BLaER1 (cell line): ENCODE results near the gene ITPKB.
A peak's percentile ranks its signal among the peaks of the same experiment; 100 is the strongest.

Experiments
- H3K27ac ChIP-seq: shearing (Covaris generic); formaldehyde crosslinking; 2 replicates; pipeline ENCODE4 v1.8.1; 2022
- H3K27me3 ChIP-seq: shearing (Covaris generic); formaldehyde crosslinking; 2 replicates; pipeline ENCODE4 v1.8.1; 2022
- H3K36me3 ChIP-seq: shearing (Covaris generic); formaldehyde crosslinking; 2 replicates; pipeline ENCODE4 v1.8.1; 2022
- H3K4me1 ChIP-seq: shearing (Covaris generic); formaldehyde crosslinking; 2 replicates; pipeline ENCODE4 v1.8.1; 2022
- H3K4me2 ChIP-seq: shearing (Covaris generic); formaldehyde crosslinking; 2 replicates; pipeline ENCODE4 v1.8.1; 2022
- H3K4me3 ChIP-seq: shearing (Covaris generic); formaldehyde crosslinking; 2 replicates; pipeline ENCODE4 v1.8.1; 2022
- H3K9ac ChIP-seq: shearing (Covaris generic); formaldehyde crosslinking; 2 replicates; pipeline ENCODE4 v1.8.1; 2022
- H3K9me3 ChIP-seq: shearing (Covaris generic); formaldehyde crosslinking; 2 replicates; pipeline ENCODE4 v1.8.1; 2022
- H4K20me1 ChIP-seq: shearing (Covaris generic); formaldehyde crosslinking; 2 replicates; pipeline ENCODE4 v1.8.1; 2022
- Cebpa-rat ChIP-seq: shearing (Covaris generic); IDR thresholded peaks from 2 replicates; pipeline ENCODE4 v1.8.1; 2022

ITPKB gene

GRCh38 chr1:226679853-226680516, 59.1 kb downstream of the ITPKB start:
- no peaks in the 10 kb centered on the region for H3K27me3 ChIP-seq
- peak overlapping the region; percentile 79 for H3K27ac ChIP-seq
- peak overlapping the region; percentile 63 for H3K4me3 ChIP-seq
- H3K9me3 ChIP-seq, result no peaks in the 10 kb centered on the region
- H4K20me1 ChIP-seq, result peaks cover 86% of the 10 kb centered on the region
- peaks cover 99% of the 10 kb centered on the region for H3K4me1 ChIP-seq
- peak overlapping the region; percentile 94 for H3K4me2 ChIP-seq
- no peak for TF ChIP-seq Cebpa-rat
- H3K36me3 ChIP-seq, result peaks cover 18% of the 10 kb centered on the region
- peak overlapping the region; percentile 75 for H3K9ac ChIP-seq

GRCh38 chr1:226679262-226679661, 59.8 kb downstream of the ITPKB start:
- peaks cover 86% of the 10 kb centered on the region for H4K20me1 ChIP-seq
- H3K4me3 ChIP-seq, result no peak overlapping the region
- peaks cover 98% of the 10 kb centered on the region for H3K4me1 ChIP-seq
- no peak for TF ChIP-seq Cebpa-rat
- no peaks in the 10 kb centered on the region for H3K27me3 ChIP-seq
- no peak overlapping the region for H3K27ac ChIP-seq
- H3K36me3 ChIP-seq, result peaks cover 11% of the 10 kb centered on the region; the same call in 1 of the 2 replicates
- no peaks in the 10 kb centered on the region for H3K9me3 ChIP-seq
- H3K4me2 ChIP-seq, result peak overlapping the region; percentile 94
- H3K9ac ChIP-seq, result no peak overlapping the region; the same call in 1 of the 2 replicates

DNA sequence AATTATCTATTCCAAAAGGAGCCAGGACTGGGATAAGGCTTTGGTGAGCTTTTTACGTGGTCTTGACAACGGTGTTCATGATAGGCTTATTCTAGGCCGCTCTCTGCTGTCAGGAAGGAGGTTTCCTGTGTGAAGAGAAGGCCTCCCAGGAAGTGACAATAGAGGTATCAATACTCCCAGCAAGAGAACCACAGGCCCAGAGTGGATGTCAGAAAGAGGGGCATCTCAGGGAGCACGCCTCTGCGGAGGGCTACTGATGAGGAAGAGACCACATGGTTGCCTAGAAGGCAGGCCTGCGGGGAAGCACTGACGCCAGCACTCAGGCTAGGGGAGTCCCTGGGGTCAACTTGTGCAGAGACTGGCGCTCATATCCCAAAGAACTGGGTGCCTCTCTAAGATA, 60.4 kb downstream of the ITPKB start:
- Histone ChIP-seq H3K27me3 (no peaks in the 10 kb centered on the region), H3K4me2 (peak overlapping the region; percentile 94)

GRCh38 chr1:226678251-226678650, 60.8 kb downstream of the ITPKB start:
- H3K27ac ChIP-seq, result peak overlapping the region; percentile 35; the same call in 1 of the 2 replicates
- TF ChIP-seq Cebpa-rat, result no peak
- peaks cover 90% of the 10 kb centered on the region for H4K20me1 ChIP-seq
- H3K36me3 ChIP-seq, result peaks cover 8% of the 10 kb centered on the region; the same call in 1 of the 2 replicates
- H3K9me3 ChIP-seq, result no peaks in the 10 kb centered on the region
- H3K9ac ChIP-seq, result peak overlapping the region; percentile 15; the same call in 1 of the 2 replicates
- no peaks in the 10 kb centered on the region for H3K27me3 ChIP-seq
- peaks cover 98% of the 10 kb centered on the region for H3K4me1 ChIP-seq
- H3K4me2 ChIP-seq, result peak overlapping the region; percentile 94
- no peak overlapping the region for H3K4me3 ChIP-seq

More for the DNA sequence above, 60.4 kb downstream of the ITPKB start:
- no peak for TF ChIP-seq Cebpa-rat
- Histone ChIP-seq H3K27ac (peak overlapping the region; percentile 35; the same call in 1 of the 2 replicates), H3K36me3 (peaks cover 8% of the 10 kb centered on the region; the same call in 1 of the 2 replicates), H3K4me1 (peaks cover 98% of the 10 kb centered on the region), H4K20me1 (peaks cover 86% of the 10 kb centered on the region), H3K4me3 (no peak overlapping the region), H3K9me3 (no peaks in the 10 kb centered on the region), H3K9ac (peak overlapping the region; percentile 15; the same call in 1 of the 2 replicates)

DNA sequence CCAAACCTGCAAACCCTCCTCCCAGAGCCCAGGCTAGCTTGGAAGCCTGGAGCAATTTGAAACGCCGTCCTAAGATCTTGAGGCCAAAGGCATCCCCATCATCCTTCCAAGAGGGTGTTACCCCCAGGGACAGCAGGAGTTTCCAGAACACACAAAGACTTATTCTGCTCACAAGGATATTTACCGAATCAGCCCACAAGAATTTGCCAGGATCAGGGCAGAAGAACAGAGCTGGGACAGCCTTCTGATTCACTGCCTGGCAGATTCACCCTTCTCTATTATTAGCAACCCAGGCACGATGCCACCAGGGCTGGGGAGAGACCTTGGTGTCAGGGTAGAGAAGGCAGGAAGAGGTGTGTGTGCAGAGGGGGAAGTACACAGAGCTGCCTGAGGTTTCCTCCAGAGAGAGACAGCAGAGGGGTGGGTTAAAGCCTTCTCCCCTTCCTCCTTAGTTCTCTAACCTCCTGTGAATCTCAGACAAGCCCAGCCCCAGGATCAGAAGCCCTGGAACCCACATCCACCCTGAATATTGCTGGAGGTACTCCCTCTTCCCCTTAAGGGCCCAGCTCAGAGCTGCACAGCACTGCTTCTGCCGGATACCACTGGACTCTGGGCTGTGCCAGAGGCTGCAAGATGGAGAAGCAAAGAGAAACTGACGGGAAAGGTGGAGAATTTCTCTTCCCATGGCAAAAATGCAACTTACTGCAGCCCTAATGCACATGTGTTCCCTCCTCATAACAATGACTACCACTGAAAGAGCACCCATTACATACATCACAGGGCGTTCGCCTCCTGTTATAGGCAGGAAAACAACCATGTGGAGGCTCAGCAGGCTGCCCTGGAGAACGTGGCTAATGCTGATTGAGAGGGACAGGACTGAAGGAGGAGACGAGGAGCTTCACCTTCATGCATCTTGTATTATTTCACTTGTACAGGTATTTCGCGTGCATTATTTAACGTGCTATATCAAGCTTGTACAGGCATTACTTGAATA, 61.8 kb downstream of the ITPKB start:
- Histone ChIP-seq H3K4me3 (peak overlapping the region; percentile 44; the same call in 1 of the 2 replicates), H3K36me3 (peaks cover under 1% of the 10 kb centered on the region; the same call in 1 of the 2 replicates), H3K4me2 (peak overlapping the region; percentile 94), H3K9ac (peak overlapping the region; percentile 60), H3K4me1 (peaks cover 98% of the 10 kb centered on the region), H4K20me1 (peaks cover 90% of the 10 kb centered on the region), H3K9me3 (no peaks in the 10 kb centered on the region), H3K27me3 (no peaks in the 10 kb centered on the region), H3K27ac (peak overlapping the region; percentile 62)
- no peak for TF ChIP-seq Cebpa-rat

- Histone ChIP-seq H3K27me3 (no peaks in the 10 kb centered on the region), H3K4me2 (peak overlapping the region; percentile 94), H3K27ac (peak overlapping the region; percentile 62), H3K36me3 (peaks cover 7% of the 10 kb centered on the region), H3K4me1 (peaks cover 98% of the 10 kb centered on the region), H3K4me3 (no peak overlapping the region), H3K9ac (no peak overlapping the region), H3K9me3 (no peaks in the 10 kb centered on the region), H4K20me1 (peaks cover 87% of the 10 kb centered on the region)
- no peak for TF ChIP-seq Cebpa-rat
These were observed 62.7 kb downstream of the ITPKB start for GRCh38 chr1:226676381-226676780.

DNA sequence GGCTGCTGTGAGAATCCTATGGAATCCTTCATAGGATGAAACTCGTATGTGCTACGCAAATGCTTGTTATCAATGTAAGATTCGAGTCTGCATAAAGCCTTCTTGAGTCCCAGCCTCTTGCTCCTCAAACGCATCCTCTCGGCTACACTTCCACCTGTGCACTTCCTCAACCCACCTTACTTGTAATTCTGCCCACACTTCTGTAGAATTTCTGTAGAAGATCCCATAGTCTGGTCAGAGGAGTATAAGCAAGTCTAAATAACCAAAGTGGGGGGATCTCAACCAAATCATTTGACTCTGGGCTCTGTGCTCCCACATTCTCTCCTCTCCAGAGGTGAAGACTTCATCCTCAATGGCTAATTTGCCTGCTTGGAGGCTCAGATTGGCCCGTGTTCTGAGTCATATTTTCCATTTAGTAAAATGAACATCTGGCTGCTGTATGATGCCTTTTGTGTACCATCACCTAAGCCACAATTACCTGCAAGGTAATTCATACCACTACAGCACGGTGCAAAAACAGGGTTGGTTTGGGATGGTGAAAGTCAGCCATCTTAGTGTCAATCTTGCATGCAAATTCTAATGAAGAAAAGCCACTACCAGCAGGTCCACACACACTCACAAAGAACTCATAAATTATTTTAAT, 63.2 kb downstream of the ITPKB start:
- H3K27me3 ChIP-seq, result no peaks in the 10 kb centered on the region
- peak overlapping the region; percentile 11; the same call in 1 of the 2 replicates for H3K9ac ChIP-seq
- H3K4me2 ChIP-seq, result peak overlapping the region; percentile 94
- H3K4me1 ChIP-seq, result peaks cover 98% of the 10 kb centered on the region
- no peak for TF ChIP-seq Cebpa-rat
- peak overlapping the region; percentile 72; the same call in 1 of the 2 replicates for H3K27ac ChIP-seq
- no peaks in the 10 kb centered on the region for H3K9me3 ChIP-seq
- peaks cover 87% of the 10 kb centered on the region for H4K20me1 ChIP-seq
- H3K36me3 ChIP-seq, result peaks cover 13% of the 10 kb centered on the region
- H3K4me3 ChIP-seq, result peak overlapping the region; percentile 51; the same call in 1 of the 2 replicates

DNA sequence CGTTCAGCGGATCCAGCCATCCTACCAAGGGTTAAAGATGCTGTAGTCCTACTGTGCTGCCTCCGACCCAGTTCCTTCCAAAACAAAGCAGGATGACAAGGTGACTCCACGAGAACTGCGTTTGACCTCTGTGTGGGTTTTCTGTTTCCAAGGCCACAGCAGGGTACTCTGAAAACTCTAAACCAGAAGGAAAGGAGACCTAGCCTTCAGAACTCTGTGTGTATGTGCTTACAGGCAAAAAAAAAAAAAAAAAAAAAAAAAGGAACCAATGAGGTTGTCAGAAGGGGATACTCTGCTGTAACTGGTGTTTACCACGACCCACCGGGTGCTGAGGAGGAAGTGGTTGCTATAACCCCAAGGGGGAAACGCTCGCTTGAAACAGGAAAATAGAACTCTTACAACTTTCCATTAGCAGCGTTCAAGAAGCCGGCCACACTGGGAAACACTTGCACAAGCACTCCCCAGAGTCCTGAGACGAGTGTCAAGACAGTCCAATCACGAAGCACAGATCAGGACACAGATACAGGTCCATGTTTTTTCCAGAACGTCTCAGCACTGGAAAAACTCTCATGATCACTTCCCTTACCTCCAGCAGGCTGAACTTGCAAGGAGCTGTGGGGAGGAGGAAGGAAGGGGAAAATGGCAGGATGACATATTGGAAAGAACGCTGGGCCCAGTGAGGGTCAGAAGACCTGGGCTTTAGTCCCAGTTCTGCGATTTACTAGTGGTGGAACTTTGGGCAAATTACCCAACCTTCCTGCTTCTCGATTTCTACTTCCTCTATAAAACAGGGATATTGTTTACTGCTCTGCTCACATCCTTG, 64.0 kb downstream of the ITPKB start:
- no peaks in the 10 kb centered on the region for H3K9me3 ChIP-seq
- no peaks in the 10 kb centered on the region for H3K27me3 ChIP-seq
- H3K27ac ChIP-seq, result peak overlapping the region; percentile 72; the same call in 1 of the 2 replicates
- peaks cover 13% of the 10 kb centered on the region for H3K36me3 ChIP-seq
- peak overlapping the region; percentile 51; the same call in 1 of the 2 replicates for H3K4me3 ChIP-seq
- peak; percentile 91 for TF ChIP-seq Cebpa-rat
- H3K9ac ChIP-seq, result peak overlapping the region; percentile 22; the same call in 1 of the 2 replicates
- peaks cover 94% of the 10 kb centered on the region for H3K4me1 ChIP-seq
- peak overlapping the region; percentile 94 for H3K4me2 ChIP-seq
- H4K20me1 ChIP-seq, result peaks cover 87% of the 10 kb centered on the region
